ENCODE data around the gene ATP8A1. TPM values are rescaled to one million over a fixed set of nuclear protein-coding genes. Genes with fewer than 3 reads are reported as not detected.

ATP8A1 gene
- total and polyA plus RNA-seq, 2 of the 4 experiments (the other 2 are of a cell fraction): 0.12 to 0.36 TPM

DNA sequence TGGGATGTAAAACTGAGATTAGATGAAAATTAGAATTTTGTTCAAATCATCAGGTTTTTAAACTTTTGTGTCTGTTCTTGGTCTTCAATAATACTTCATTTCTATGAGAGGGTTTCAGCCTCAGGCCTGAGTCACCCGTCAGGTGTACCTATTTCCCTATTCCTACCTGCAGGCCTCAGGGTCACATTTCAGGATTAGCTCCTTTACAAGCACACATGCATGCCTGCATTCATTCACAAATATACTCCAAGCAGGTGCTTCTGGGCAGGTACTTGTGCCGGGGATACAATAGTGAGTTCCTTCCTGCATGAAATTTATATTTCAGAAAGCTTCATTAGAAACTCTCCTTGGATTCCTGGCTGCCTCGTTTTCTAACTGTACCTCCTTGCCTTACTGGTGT, 144.7 kb downstream of the ATP8A1 start:
- DNase-seq: no peak
- Histone ChIP-seq H3K36me3 (ENCODE audit: control insufficient read depth, insufficient read depth, low read length) (no peaks in the 10 kb centered on the region), H4K8ac (ENCODE audit: low read depth in 2 of 2, low read length in 2 of 2) (no peak overlapping the region), H4K20me1 (ENCODE audit: insufficient read depth, low read length) (no peaks in the 10 kb centered on the region), H3K56ac (ENCODE audit: extremely low read depth, insufficient read depth, low read length) (no peak overlapping the region), H3K79me1 (ENCODE audit: low read depth in 1 of 2, low read length in 2 of 2) (no peaks in the 10 kb centered on the region), H3K4me2 (ENCODE audit: low read depth, low read length) (no peak overlapping the region), H4K5ac (ENCODE audit: low read depth, low read length) (no peak overlapping the region), H3K14ac (replicated peaks; ENCODE audit: low read depth, low read length) (no peak overlapping the region), H2BK120ac (ENCODE audit: low read depth, low read length) (no peak overlapping the region), H3K23ac (ENCODE audit: low read depth, low read length) (no peak overlapping the region), H3K9me1 (ENCODE audit: insufficient read depth, low read length) (no peaks in the 10 kb centered on the region), H3K4ac (ENCODE audit: low read depth, low read length) (no peak overlapping the region), H3K9me3 (ENCODE audit: control insufficient read depth, insufficient read depth, low read length) (no peaks in the 10 kb centered on the region), H3K4me1 (ENCODE audit: control insufficient read depth, insufficient read depth, low read length) (no peaks in the 10 kb centered on the region), H2BK15ac (ENCODE audit: low read depth, low read length) (no peak overlapping the region), H3K27ac (ENCODE audit: insufficient read depth, low read length) (no peak overlapping the region), H2AK5ac (ENCODE audit: low read depth, low read length) (no peak overlapping the region), H3K27me3 (ENCODE audit: control insufficient read depth, insufficient read depth, low read length) (no peaks in the 10 kb centered on the region), H2BK5ac (ENCODE audit: low read depth, low read length, poor library complexity, severe bottlenecking) (no peak overlapping the region), H3K18ac (ENCODE audit: low read depth, low read length) (no peak overlapping the region), H2AFZ (replicated peaks; ENCODE audit: low read length, poor library complexity) (no peak overlapping the region), H3K4me3 (ENCODE audit: insufficient read depth, low read depth, low read length) (no peak overlapping the region), H4K91ac (ENCODE audit: insufficient read depth, low read depth, low read length) (no peak overlapping the region), H2AK9ac (replicated peaks; ENCODE audit: low read depth, low read length, poor library complexity) (no peak overlapping the region), H3K9ac (ENCODE audit: low read depth, low read length) (no peak overlapping the region), H2BK20ac (ENCODE audit: low read depth, low read length) (no peak overlapping the region)
- no peak for ATAC-seq (ENCODE audit: low read depth)
- ChIA-PET CTCF (interaction anchor here (0.8 to 1.0 kb wide), 3 partner anchors 12 to 140 kb away, joined by 3 read pairs; no protein-coding TSS in a partner anchor), POLR2A (ENCODE audit: unreplicated experiment) (no interaction called here)
- TF ChIP-seq, protein P1, sequence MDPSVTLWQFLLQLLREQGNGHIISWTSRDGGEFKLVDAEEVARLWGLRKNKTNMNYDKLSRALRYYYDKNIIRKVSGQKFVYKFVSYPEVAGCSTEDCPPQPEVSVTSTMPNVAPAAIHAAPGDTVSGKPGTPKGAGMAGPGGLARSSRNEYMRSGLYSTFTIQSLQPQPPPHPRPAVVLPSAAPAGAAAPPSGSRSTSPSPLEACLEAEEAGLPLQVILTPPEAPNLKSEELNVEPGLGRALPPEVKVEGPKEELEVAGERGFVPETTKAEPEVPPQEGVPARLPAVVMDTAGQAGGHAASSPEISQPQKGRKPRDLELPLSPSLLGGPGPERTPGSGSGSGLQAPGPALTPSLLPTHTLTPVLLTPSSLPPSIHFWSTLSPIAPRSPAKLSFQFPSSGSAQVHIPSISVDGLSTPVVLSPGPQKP (IDR thresholded peaks at IDR 0.05; ENCODE audit: borderline replicate concordance, low read depth, low read length): no peak
- no peak for TF ChIP-seq BHLHE40 (IDR thresholded peaks at IDR 0.05; ENCODE audit: low read depth, low read length)
- no peak for TF ChIP-seq RCOR1 (IDR thresholded peaks at IDR 0.05; ENCODE audit: insufficient replicate concordance, low read length)
- TF ChIP-seq NFE2L2 (IDR thresholded peaks at IDR 0.05; ENCODE audit: low read depth, low read length): no peak
- TF ChIP-seq CHD1 (IDR thresholded peaks at IDR 0.05; ENCODE audit: low read depth, low read length): no peak
- TF ChIP-seq RAD21 (IDR thresholded peaks at IDR 0.05; ENCODE audit: low read length): no peak
- no peak for TF ChIP-seq FOS (IDR thresholded peaks at IDR 0.05; ENCODE audit: low read depth, low read length)
- no peak for TF ChIP-seq MAFK (IDR thresholded peaks at IDR 0.05; ENCODE audit: low read depth, low read length)
- TF ChIP-seq CEBPB (IDR thresholded peaks at IDR 0.05; ENCODE audit: low read depth, low read length): no peak
- no peak for TF ChIP-seq MAZ (IDR thresholded peaks at IDR 0.05; ENCODE audit: borderline replicate concordance, low read depth, low read length)
- no peak for TF ChIP-seq RFX5 (IDR thresholded peaks at IDR 0.05; ENCODE audit: low read depth, low read length)
- TF ChIP-seq MXI1 (IDR thresholded peaks at IDR 0.05; ENCODE audit: borderline replicate concordance, low read depth, low read length): no peak
- in situ Hi-C loops (cut with MboI; ENCODE audit: low sequenced_read_pairs) (no loop called here), dilution Hi-C loops (cut with HindIII; ENCODE audit: low sequenced_read_pairs, unreplicated experiment) (no loop called here), intact Hi-C loops (cut with micrococcal nuclease) (no loop called here)
- no TSS peak for BruUV-seq (replicated peaks)
- 40% methylated on average over 1 of the region's 3 CpGs; no CpG with 5 or more reads in 1 of the 2 experiments for WGBS, 2 experiments (ENCODE audit: extremely low coverage in 2 of 2, insufficient read length in 1 of 2)

Measured in IMR-90 (cell line).